ENCODE data around the gene CNKSR2. TPM values are rescaled to one million over a fixed set of nuclear protein-coding genes. Genes with fewer than 3 reads are reported as not detected.

CNKSR2 gene
- total RNA-seq, 1 experiment from 2014 or later, result not detected

DNA sequence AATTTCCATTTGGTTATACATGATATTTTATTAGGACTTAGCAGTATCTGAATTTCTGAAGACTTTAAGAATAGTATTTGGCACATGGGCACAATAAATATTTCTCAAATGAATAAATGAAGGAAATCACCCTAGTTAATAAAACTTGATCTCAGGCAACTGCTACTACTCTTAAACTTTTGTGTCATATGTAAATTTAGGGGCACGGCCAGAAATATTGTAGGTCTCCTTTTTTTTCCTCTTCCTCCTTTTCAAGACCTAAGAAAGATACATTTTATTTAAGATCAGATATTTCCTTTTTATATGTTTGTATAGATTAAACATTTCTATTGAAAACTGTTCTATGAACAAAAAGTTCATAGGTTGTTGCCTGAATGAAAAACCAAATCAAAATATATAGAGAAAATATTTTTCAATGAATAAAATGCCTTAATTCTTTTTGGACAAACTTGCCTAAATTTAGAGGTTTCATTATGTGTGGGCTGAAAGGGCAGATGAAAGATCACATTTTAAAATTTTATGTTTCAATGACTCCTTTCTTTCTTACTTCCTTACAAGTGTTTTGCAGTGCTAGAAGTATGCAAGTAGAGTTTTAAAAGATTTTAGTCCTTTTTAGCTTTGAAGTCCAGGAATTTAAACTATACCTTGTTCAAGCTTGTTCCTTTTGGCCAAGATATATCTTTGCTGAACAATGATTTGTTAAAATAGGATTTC is 26.3 kb downstream of the CNKSR2 start:
- Histone ChIP-seq H3K27ac (ENCODE audit: low read depth, low read length) (no peak overlapping the region), H3K4me3 (replicated peaks in 1 of 2; ENCODE audit: low read depth in 1 of 2, low read length in 2 of 2) (no peak overlapping the region), H3K36me3 (ENCODE audit: control insufficient read depth in 1 of 2, insufficient read depth in 2 of 2, low read length in 2 of 2) (no peaks in the 10 kb centered on the region), H2AFZ (ENCODE audit: low read depth, low read length, poor library complexity, severe bottlenecking) (no peak overlapping the region), H3K9ac (ENCODE audit: low read length) (no peak overlapping the region), H3K79me2 (ENCODE audit: insufficient read depth, low read length) (no peaks in the 10 kb centered on the region), H3K27me3 (ENCODE audit: insufficient read depth, low read length) (no peaks in the 10 kb centered on the region), H3K9me2 (ENCODE audit: insufficient read depth) (no peaks in the 10 kb centered on the region), H3K4me1 (ENCODE audit: control insufficient read depth in 1 of 2, insufficient read depth in 2 of 2, low read length in 2 of 2) (no peaks in the 10 kb centered on the region), H3K9me3 (ENCODE audit: control insufficient read depth in 1 of 2, insufficient read depth in 1 of 2, low read depth in 1 of 2, low read length in 2 of 2) (no peaks in the 10 kb centered on the region), H3K4me2 (ENCODE audit: low read length) (no peak overlapping the region), H4K20me1 (ENCODE audit: insufficient read depth) (no peaks in the 10 kb centered on the region)
- POLR2A ChIA-PET, result no interaction called here
- CTCF ChIA-PET, result no interaction called here
- RAD21 ChIA-PET (ENCODE audit: low non-redundant PET in 1 of 2, low total read pairs in 2 of 2, uncharacterized antibody in 2 of 2, unreplicated experiment in 2 of 2), result no interaction called here
- BruUV-seq (replicated peaks), result no TSS peak
- ATAC-seq (no peak), DNase-seq (ENCODE audit: low read depth, low spot score) (no peak)
- no peak for TF ChIP-seq MAX (IDR thresholded peaks at IDR 0.05)
- intact Hi-C loops (cut with micrococcal nuclease), result no loop called here

GRCh38 chrX:21408307-21408706 is 34.1 kb downstream of the CNKSR2 start:
- H4K20me1 ChIP-seq (ENCODE audit: insufficient read depth), result no peaks in the 10 kb centered on the region
- POLR2A ChIA-PET, result no interaction called here
- intact Hi-C loops (cut with micrococcal nuclease), result no loop called here
- H2AFZ ChIP-seq (ENCODE audit: low read depth, low read length, poor library complexity, severe bottlenecking), result no peak overlapping the region
- no peaks in the 10 kb centered on the region for H3K27me3 ChIP-seq (ENCODE audit: insufficient read depth, low read length)
- H3K9me2 ChIP-seq (ENCODE audit: insufficient read depth), result no peaks in the 10 kb centered on the region
- TF ChIP-seq ZNF274 (IDR thresholded peaks at IDR 0.05; ENCODE audit: low read depth, low read length) (no peak), ELF1 (IDR thresholded peaks at IDR 0.05; ENCODE audit: borderline replicate concordance, low read depth) (no peak), SP1 (IDR thresholded peaks at IDR 0.05; ENCODE audit: low read depth) (no peak), POLR2A (IDR thresholded peaks at IDR 0.05; ENCODE audit: borderline replicate concordance, extremely low read depth, insufficient read depth, insufficient read length) (no peak), CBX3 (IDR thresholded peaks at IDR 0.05; ENCODE audit: low read depth) (no peak), CEBPB (IDR thresholded peaks at IDR 0.05; ENCODE audit: low read depth) (no peak), ZFX (IDR thresholded peaks at IDR 0.05) (no peak), ATF3 (IDR thresholded peaks at IDR 0.05) (no peak), YY1 (IDR thresholded peaks at IDR 0.05; ENCODE audit: extremely low read depth, insufficient replicate concordance, low read depth, low read length) (no peak), RAD21 (IDR thresholded peaks at IDR 0.05; ENCODE audit: low read depth) (no peak)
- H3K79me2 ChIP-seq (ENCODE audit: insufficient read depth, low read length), result no peaks in the 10 kb centered on the region
- H3K27ac ChIP-seq (ENCODE audit: low read depth, low read length), result no peak overlapping the region
- no peak overlapping the region for H3K9ac ChIP-seq (ENCODE audit: low read length)
- CTCF ChIA-PET, result no interaction called here
- H3K9me3 ChIP-seq (ENCODE audit: control insufficient read depth in 1 of 2, insufficient read depth in 1 of 2, low read depth in 1 of 2, low read length in 2 of 2), result no peaks in the 10 kb centered on the region
- H3K36me3 ChIP-seq (ENCODE audit: control insufficient read depth in 1 of 2, insufficient read depth in 2 of 2, low read length in 2 of 2), result no peaks in the 10 kb centered on the region
- RAD21 ChIA-PET (ENCODE audit: low non-redundant PET in 1 of 2, low total read pairs in 2 of 2, uncharacterized antibody in 2 of 2, unreplicated experiment in 2 of 2), result no interaction called here
- no peak for DNase-seq (ENCODE audit: low read depth, low spot score)
- no peaks in the 10 kb centered on the region for H3K4me1 ChIP-seq (ENCODE audit: control insufficient read depth in 1 of 2, insufficient read depth in 2 of 2, low read length in 2 of 2)
- no TSS peak for BruUV-seq (replicated peaks)
- H3K4me3 ChIP-seq (replicated peaks in 1 of 2; ENCODE audit: low read depth in 1 of 2, low read length in 2 of 2), result no peak overlapping the region
- no peak for ATAC-seq
- H3K4me2 ChIP-seq (ENCODE audit: low read length), result no peak overlapping the region

Data from HCT116 (cell line).